HEK293 (cell line): ENCODE results near the gene ARHGAP26.

ENCODE experiments used
- SETDB1 ChIP-seq: IDR thresholded peaks from one replicate; pipeline ENCODE4 v1.6.1; 2017; ENCODE audit warnings: mild to moderate bottlenecking, low read length, moderate library complexity, mixed read lengths; ENCODE audit not compliant: insufficient read length
- SP2 ChIP-seq: fragments of 450-650 bp; formaldehyde crosslinking; IDR thresholded peaks from 2 replicates; pipeline ENCODE4 v1.5.1; 2016; ENCODE audit warnings: missing biosample characterization, missing genetic modification characterization
- ZBTB8A ChIP-seq: fragments of 450-650 bp; formaldehyde crosslinking; IDR thresholded peaks from 2 replicates; pipeline ENCODE4 v1.5.1; 2016; ENCODE audit warnings: missing biosample characterization, missing genetic modification characterization
- ZFHX2 ChIP-seq: fragments of 450-650 bp; formaldehyde crosslinking; conservative IDR thresholded peaks from 2 replicates; pipeline ENCODE4 v1.5.1; 2016; ENCODE audit warnings: missing biosample characterization, missing genetic modification characterization
- ZNF132 ChIP-seq: fragments of 450-650 bp; formaldehyde crosslinking; IDR thresholded peaks from 2 replicates; pipeline ENCODE4 v1.5.1; 2017; ENCODE audit warnings: missing biosample characterization, missing genetic modification characterization, borderline replicate concordance
- ZNF211 ChIP-seq: fragments of 450-650 bp; formaldehyde crosslinking; IDR thresholded peaks from 2 replicates; pipeline ENCODE4 v1.5.1; 2016; ENCODE audit warnings: low read depth, missing biosample characterization, missing genetic modification characterization
- ZNF350 ChIP-seq: fragments of 450-650 bp; formaldehyde crosslinking; IDR thresholded peaks from 2 replicates; pipeline ENCODE4 v1.5.0; 2017; ENCODE audit warnings: missing biosample characterization, mild to moderate bottlenecking, missing genetic modification characterization
- TF ChIP-seq, protein P1 (sequence below): fragments of 450-650 bp; formaldehyde crosslinking; IDR thresholded peaks from 2 replicates; pipeline ENCODE4 v1.5.1; 2016; ENCODE audit warnings: missing biosample characterization, missing genetic modification characterization
- TF ChIP-seq, protein P2 (sequence below): sonication (generic); formaldehyde crosslinking; IDR thresholded peaks from 2 replicates; pipeline ENCODE4 v1.8.1; 2022; ENCODE audit warnings: mild to moderate bottlenecking, moderate library complexity, missing genetic modification reagents
- TF ChIP-seq, protein P3 (sequence below): fragments of 450-650 bp; formaldehyde crosslinking; IDR thresholded peaks from 2 replicates; pipeline ENCODE4 v1.5.1; 2016; ENCODE audit warnings: missing biosample characterization, missing genetic modification characterization
- TF ChIP-seq, protein P4 (sequence below): fragments of 450-650 bp; formaldehyde crosslinking; IDR thresholded peaks from 2 replicates; pipeline ENCODE4 v1.5.1; 2017; ENCODE audit warnings: missing biosample characterization, missing genetic modification characterization
- TF ChIP-seq, protein P5 (sequence below): IDR thresholded peaks from 2 replicates; pipeline ENCODE4 v1.6.1; 2011; ENCODE audit warnings: mild to moderate bottlenecking, low read depth, low read length, borderline replicate concordance
- TF ChIP-seq, protein P6 (sequence below): fragments of 450-650 bp; formaldehyde crosslinking; IDR thresholded peaks from 2 replicates; pipeline ENCODE4 v1.5.1; 2016; ENCODE audit warnings: missing biosample characterization, missing genetic modification characterization

DNA sequence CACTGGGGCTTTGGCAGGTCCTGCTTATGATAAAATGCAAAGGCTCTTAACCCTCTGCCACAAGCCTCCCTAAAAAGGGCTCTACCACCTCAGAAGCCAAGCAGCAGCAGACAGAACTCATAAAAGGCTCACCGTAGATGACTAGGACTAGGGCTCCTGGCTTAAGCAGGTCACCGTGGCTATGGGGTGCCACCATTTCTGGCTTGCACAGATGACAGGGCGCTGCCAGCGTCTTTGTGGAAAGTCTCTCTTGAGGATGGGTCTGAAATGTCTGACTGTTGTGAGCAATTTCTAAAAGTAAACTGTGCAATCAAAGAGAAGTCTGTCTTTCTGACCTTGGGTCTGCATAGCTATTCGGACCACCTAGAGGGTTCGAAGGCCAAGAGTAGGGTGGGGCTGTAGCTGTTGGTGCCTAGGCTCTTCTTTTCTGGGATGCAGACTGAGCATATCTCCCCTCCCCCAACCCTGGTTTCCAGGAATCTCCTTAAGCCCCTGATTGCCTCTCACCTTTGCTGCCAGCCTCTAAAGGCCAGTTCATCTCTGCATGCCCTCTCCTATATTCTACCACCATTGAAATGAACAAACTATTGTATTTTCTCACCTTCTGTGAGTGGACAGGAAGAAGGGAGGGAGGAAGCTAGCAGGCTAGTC is 307.4 kb downstream of the ARHGAP26 start:
- TF ChIP-seq, protein P1, sequence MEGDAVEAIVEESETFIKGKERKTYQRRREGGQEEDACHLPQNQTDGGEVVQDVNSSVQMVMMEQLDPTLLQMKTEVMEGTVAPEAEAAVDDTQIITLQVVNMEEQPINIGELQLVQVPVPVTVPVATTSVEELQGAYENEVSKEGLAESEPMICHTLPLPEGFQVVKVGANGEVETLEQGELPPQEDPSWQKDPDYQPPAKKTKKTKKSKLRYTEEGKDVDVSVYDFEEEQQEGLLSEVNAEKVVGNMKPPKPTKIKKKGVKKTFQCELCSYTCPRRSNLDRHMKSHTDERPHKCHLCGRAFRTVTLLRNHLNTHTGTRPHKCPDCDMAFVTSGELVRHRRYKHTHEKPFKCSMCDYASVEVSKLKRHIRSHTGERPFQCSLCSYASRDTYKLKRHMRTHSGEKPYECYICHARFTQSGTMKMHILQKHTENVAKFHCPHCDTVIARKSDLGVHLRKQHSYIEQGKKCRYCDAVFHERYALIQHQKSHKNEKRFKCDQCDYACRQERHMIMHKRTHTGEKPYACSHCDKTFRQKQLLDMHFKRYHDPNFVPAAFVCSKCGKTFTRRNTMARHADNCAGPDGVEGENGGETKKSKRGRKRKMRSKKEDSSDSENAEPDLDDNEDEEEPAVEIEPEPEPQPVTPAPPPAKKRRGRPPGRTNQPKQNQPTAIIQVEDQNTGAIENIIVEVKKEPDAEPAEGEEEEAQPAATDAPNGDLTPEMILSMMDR (tag by site-specific recombination) = no peak
- TF ChIP-seq ZNF132 = no peak
- TF ChIP-seq, protein P2, sequence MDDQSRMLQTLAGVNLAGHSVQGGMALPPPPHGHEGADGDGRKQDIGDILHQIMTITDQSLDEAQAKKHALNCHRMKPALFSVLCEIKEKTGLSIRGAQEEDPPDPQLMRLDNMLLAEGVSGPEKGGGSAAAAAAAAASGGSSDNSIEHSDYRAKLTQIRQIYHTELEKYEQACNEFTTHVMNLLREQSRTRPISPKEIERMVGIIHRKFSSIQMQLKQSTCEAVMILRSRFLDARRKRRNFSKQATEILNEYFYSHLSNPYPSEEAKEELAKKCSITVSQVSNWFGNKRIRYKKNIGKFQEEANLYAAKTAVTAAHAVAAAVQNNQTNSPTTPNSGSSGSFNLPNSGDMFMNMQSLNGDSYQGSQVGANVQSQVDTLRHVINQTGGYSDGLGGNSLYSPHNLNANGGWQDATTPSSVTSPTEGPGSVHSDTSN (CRISPR knock-in tag) = no peak
- TF ChIP-seq, protein P3, sequence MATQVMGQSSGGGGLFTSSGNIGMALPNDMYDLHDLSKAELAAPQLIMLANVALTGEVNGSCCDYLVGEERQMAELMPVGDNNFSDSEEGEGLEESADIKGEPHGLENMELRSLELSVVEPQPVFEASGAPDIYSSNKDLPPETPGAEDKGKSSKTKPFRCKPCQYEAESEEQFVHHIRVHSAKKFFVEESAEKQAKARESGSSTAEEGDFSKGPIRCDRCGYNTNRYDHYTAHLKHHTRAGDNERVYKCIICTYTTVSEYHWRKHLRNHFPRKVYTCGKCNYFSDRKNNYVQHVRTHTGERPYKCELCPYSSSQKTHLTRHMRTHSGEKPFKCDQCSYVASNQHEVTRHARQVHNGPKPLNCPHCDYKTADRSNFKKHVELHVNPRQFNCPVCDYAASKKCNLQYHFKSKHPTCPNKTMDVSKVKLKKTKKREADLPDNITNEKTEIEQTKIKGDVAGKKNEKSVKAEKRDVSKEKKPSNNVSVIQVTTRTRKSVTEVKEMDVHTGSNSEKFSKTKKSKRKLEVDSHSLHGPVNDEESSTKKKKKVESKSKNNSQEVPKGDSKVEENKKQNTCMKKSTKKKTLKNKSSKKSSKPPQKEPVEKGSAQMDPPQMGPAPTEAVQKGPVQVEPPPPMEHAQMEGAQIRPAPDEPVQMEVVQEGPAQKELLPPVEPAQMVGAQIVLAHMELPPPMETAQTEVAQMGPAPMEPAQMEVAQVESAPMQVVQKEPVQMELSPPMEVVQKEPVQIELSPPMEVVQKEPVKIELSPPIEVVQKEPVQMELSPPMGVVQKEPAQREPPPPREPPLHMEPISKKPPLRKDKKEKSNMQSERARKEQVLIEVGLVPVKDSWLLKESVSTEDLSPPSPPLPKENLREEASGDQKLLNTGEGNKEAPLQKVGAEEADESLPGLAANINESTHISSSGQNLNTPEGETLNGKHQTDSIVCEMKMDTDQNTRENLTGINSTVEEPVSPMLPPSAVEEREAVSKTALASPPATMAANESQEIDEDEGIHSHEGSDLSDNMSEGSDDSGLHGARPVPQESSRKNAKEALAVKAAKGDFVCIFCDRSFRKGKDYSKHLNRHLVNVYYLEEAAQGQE (tag by site-specific recombination) = no peak
- TF ChIP-seq, protein P4, sequence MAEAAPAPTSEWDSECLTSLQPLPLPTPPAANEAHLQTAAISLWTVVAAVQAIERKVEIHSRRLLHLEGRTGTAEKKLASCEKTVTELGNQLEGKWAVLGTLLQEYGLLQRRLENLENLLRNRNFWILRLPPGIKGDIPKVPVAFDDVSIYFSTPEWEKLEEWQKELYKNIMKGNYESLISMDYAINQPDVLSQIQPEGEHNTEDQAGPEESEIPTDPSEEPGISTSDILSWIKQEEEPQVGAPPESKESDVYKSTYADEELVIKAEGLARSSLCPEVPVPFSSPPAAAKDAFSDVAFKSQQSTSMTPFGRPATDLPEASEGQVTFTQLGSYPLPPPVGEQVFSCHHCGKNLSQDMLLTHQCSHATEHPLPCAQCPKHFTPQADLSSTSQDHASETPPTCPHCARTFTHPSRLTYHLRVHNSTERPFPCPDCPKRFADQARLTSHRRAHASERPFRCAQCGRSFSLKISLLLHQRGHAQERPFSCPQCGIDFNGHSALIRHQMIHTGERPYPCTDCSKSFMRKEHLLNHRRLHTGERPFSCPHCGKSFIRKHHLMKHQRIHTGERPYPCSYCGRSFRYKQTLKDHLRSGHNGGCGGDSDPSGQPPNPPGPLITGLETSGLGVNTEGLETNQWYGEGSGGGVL (tag by site-specific recombination) = no peak
- TF ChIP-seq SP2 = no peak
- TF ChIP-seq ZBTB8A (tag by site-specific recombination) = no peak
- TF ChIP-seq ZNF211 (tag by site-specific recombination) = no peak
- TF ChIP-seq, protein P5, sequence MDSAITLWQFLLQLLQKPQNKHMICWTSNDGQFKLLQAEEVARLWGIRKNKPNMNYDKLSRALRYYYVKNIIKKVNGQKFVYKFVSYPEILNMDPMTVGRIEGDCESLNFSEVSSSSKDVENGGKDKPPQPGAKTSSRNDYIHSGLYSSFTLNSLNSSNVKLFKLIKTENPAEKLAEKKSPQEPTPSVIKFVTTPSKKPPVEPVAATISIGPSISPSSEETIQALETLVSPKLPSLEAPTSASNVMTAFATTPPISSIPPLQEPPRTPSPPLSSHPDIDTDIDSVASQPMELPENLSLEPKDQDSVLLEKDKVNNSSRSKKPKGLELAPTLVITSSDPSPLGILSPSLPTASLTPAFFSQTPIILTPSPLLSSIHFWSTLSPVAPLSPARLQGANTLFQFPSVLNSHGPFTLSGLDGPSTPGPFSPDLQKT = no peak
- TF ChIP-seq, protein P6, sequence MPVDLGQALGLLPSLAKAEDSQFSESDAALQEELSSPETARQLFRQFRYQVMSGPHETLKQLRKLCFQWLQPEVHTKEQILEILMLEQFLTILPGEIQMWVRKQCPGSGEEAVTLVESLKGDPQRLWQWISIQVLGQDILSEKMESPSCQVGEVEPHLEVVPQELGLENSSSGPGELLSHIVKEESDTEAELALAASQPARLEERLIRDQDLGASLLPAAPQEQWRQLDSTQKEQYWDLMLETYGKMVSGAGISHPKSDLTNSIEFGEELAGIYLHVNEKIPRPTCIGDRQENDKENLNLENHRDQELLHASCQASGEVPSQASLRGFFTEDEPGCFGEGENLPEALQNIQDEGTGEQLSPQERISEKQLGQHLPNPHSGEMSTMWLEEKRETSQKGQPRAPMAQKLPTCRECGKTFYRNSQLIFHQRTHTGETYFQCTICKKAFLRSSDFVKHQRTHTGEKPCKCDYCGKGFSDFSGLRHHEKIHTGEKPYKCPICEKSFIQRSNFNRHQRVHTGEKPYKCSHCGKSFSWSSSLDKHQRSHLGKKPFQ = no peak
- no peak for TF ChIP-seq SETDB1
- no peak for TF ChIP-seq ZNF350
- no peak for TF ChIP-seq ZFHX2 (tag by site-specific recombination)
